ENCODE data around the gene SIRT3. TPM values are rescaled to one million over a fixed set of nuclear protein-coding genes. Genes with fewer than 3 reads are reported as not detected.

Gene SIRT3
- total RNA-seq, 4 donors from 2014 or later: 7.9 to 20.1 (median 14.0) TPM

DNA sequence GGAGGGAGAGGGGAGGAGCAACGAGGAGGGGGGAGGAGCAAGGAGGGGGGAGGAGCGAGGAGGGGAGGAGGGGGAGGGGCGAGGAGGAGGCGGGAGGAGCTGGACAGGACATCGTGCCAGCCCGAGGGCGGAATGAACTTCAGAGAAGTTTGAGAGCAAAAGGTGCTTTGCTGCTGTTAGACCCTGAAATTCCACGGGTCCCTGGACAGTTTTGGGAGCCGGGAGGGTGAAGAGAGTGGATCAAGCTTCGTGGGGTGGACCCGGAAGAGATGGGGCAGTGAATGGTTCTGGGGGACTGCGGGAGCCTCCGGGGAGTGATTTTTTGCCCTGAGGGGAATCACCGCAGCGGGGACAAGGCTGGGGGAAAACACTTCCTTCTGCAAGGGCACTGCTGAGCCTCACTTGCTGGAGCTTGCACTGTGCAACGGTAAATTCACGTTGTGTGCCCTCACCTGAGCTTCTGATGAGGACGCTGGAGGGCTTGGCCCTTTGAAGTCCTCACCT, 31.4 kb upstream of the SIRT3 start:
- H3K4me3 ChIP-seq: peak overlapping the region; percentile 23 to 52 (median 36)
- peak in 1 of 2 donors; percentile 18 for TF ChIP-seq POLR2AphosphoS5 (IDR thresholded peaks at IDR 0.05)
- TF ChIP-seq EP300 (IDR thresholded peaks at IDR 0.05): no peak
- TF ChIP-seq, protein P1, sequence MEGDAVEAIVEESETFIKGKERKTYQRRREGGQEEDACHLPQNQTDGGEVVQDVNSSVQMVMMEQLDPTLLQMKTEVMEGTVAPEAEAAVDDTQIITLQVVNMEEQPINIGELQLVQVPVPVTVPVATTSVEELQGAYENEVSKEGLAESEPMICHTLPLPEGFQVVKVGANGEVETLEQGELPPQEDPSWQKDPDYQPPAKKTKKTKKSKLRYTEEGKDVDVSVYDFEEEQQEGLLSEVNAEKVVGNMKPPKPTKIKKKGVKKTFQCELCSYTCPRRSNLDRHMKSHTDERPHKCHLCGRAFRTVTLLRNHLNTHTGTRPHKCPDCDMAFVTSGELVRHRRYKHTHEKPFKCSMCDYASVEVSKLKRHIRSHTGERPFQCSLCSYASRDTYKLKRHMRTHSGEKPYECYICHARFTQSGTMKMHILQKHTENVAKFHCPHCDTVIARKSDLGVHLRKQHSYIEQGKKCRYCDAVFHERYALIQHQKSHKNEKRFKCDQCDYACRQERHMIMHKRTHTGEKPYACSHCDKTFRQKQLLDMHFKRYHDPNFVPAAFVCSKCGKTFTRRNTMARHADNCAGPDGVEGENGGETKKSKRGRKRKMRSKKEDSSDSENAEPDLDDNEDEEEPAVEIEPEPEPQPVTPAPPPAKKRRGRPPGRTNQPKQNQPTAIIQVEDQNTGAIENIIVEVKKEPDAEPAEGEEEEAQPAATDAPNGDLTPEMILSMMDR (IDR thresholded peaks at IDR 0.05): no peak
- TF ChIP-seq POLR2A (IDR thresholded peaks at IDR 0.05; ENCODE audit: low read depth): no peak
- peaks cover 0 to 4% (median 0%) of the 10 kb centered on the region in 4 donors for H3K9me3 ChIP-seq
- peaks cover 0 to 10% (median 8%) of the 10 kb centered on the region in 4 donors for H3K4me1 ChIP-seq
- intact Hi-C loops (cut with DNase I): no loop called here
- peaks cover 0 to 30% (median 0%) of the 10 kb centered on the region in 4 donors for H3K27me3 ChIP-seq
- DNase-seq (ENCODE audit: extremely low spot score): no peak
- WGBS: 46% methylated on average over 15 of the region's 18 CpGs
- no peaks in the 10 kb centered on the region for H3K36me3 ChIP-seq
- peak overlapping the region; percentile 64 to 70 (median 66) for H3K27ac ChIP-seq (replicated peaks in 1 of 4)

GRCh38 chr11:266676-267439, 30.7 kb upstream of the SIRT3 start:
- peaks cover 0 to 4% (median 0%) of the 10 kb centered on the region in 4 donors for H3K9me3 ChIP-seq
- no peak for DNase-seq (ENCODE audit: extremely low spot score)
- intact Hi-C loops (cut with DNase I): no loop called here

GRCh38 chr11:261624-262023, 25.5 kb upstream of the SIRT3 start:
- intact Hi-C loops (cut with DNase I): no loop called here

More at GRCh38 chr11:266676-267439, 30.7 kb upstream of the SIRT3 start:
- Histone ChIP-seq H3K27me3 (peaks cover 0 to 23% (median 0%) of the 10 kb centered on the region in 4 donors), H3K4me1 (peaks cover 0 to 10% (median 8%) of the 10 kb centered on the region in 4 donors), H3K4me3 (no peak overlapping the region), H3K27ac (replicated peaks in 1 of 4) (no peak overlapping the region), H3K36me3 (no peaks in the 10 kb centered on the region)
- TF ChIP-seq POLR2AphosphoS5 (IDR thresholded peaks at IDR 0.05): no peak
- no peak for TF ChIP-seq POLR2A (IDR thresholded peaks at IDR 0.05; ENCODE audit: low read depth)
- TF ChIP-seq, protein P1 (IDR thresholded peaks at IDR 0.05): no peak
- 81% methylated on average over 5 of the region's 13 CpGs for WGBS

GRCh38 chr11:259413-259812, 23.3 kb upstream of the SIRT3 start:
- Histone ChIP-seq H3K27me3 (peaks cover 0 to 2% (median 0%) of the 10 kb centered on the region in 4 donors), H3K4me3 (no peak overlapping the region), H3K4me1 (no peaks in the 10 kb centered on the region), H3K27ac (replicated peaks in 1 of 4) (no peak overlapping the region), H3K9me3 (no peaks in the 10 kb centered on the region), H3K36me3 (no peaks in the 10 kb centered on the region)
- WGBS: 73% methylated on average over 10 of the region's 10 CpGs
- no peak for TF ChIP-seq EP300 (IDR thresholded peaks at IDR 0.05)
- no peak for TF ChIP-seq POLR2A (IDR thresholded peaks at IDR 0.05; ENCODE audit: low read depth)
- TF ChIP-seq POLR2AphosphoS5 (IDR thresholded peaks at IDR 0.05): no peak
- TF ChIP-seq, protein P1 (IDR thresholded peaks at IDR 0.05): no peak
- DNase-seq (ENCODE audit: extremely low spot score): no peak
- intact Hi-C loops (cut with DNase I): no loop called here

More at GRCh38 chr11:261624-262023, 25.5 kb upstream of the SIRT3 start:
- DNase-seq (ENCODE audit: extremely low spot score): no peak
- no peak overlapping the region for H3K4me3 ChIP-seq
- H3K9me3 ChIP-seq: peaks cover 0 to 4% (median 0%) of the 10 kb centered on the region in 4 donors
- H3K27ac ChIP-seq (replicated peaks in 1 of 4): no peak overlapping the region
- no peaks in the 10 kb centered on the region for H3K36me3 ChIP-seq
- H3K4me1 ChIP-seq: no peaks in the 10 kb centered on the region
- TF ChIP-seq, protein P1 (IDR thresholded peaks at IDR 0.05): no peak
- no peak for TF ChIP-seq POLR2A (IDR thresholded peaks at IDR 0.05; ENCODE audit: low read depth)
- no peak for TF ChIP-seq POLR2AphosphoS5 (IDR thresholded peaks at IDR 0.05)
- no peak for TF ChIP-seq EP300 (IDR thresholded peaks at IDR 0.05)
- peaks cover 0 to 2% (median 0%) of the 10 kb centered on the region in 4 donors for H3K27me3 ChIP-seq
- WGBS: 88% methylated on average over 4 of the region's 4 CpGs
